ENCODE data around the gene TSPAN9. TPM values are rescaled to one million over a fixed set of nuclear protein-coding genes. Genes with fewer than 3 reads are reported as not detected.

The TSPAN9 gene
- polyA plus RNA-seq, 2 of the 4 experiments (the other 2 are of a cell fraction): 12.4 to 16.1 TPM

GRCh38 chr12:3294481-3294911, 217.3 kb downstream of the TSPAN9 start:
- ChIA-PET CTCF (interaction anchor here (0.6 to 1.8 kb wide), 5 partner anchors 89 to 509 kb away, joined by 3 to 4 read pairs (median 3); no protein-coding TSS in a partner anchor), POLR2A (no interaction called here)
- TF ChIP-seq HEYL (CRISPR knock-in tag; IDR thresholded peaks at IDR 0.05) (no peak), NPAS2 (CRISPR knock-in tag; IDR thresholded peaks at IDR 0.05; ENCODE audit: borderline replicate concordance) (no peak), HOXA7 (CRISPR knock-in tag; IDR thresholded peaks at IDR 0.05) (no peak), KDM1A (IDR thresholded peaks at IDR 0.05; ENCODE audit: low read depth) (no peak), PHF8 (IDR thresholded peaks at IDR 0.05; ENCODE audit: borderline replicate concordance, low read depth) (no peak), MAZ (IDR thresholded peaks at IDR 0.05; ENCODE audit: borderline replicate concordance, low read depth, low read length) (no peak), FOSL2 (IDR thresholded peaks at IDR 0.05) (no peak), FOSL2 (CRISPR knock-in tag; IDR thresholded peaks at IDR 0.05) (no peak), PBX3 (IDR thresholded peaks at IDR 0.05) (no peak), JUNB (IDR thresholded peaks at IDR 0.05) (no peak), BCL3 (IDR thresholded peaks at IDR 0.05) (no peak)
- 79% methylated on average over 13 of the region's 15 CpGs for WGBS (ENCODE audit: missing lambda C conversion rate)
- no peaks in the 10 kb centered on the region; the same call in 2 of the 3 replicates for H3K4me1 ChIP-seq
- no peak for FAIRE-seq
- H3K27ac ChIP-seq: no peak overlapping the region
- no peak overlapping the region for H3K4me3 ChIP-seq
- H3K9me3 ChIP-seq: no peaks in the 10 kb centered on the region
- DNase-seq (ENCODE audit: low read depth in 1 of 2, low spot score in 1 of 2): no peak
- no peak overlapping the region for H3K4me2 ChIP-seq
- no peak for ATAC-seq

GRCh38 chr12:3295225-3295624, 218.0 kb downstream of the TSPAN9 start:
- ChIA-PET CTCF (interaction anchor here (0.6 to 9.4 kb wide), 5 partner anchors 20 to 513 kb away, joined by 3 to 247 read pairs (median 4); no protein-coding TSS in a partner anchor), POLR2A (no interaction called here)
- Histone ChIP-seq H3K4me2 (no peak overlapping the region), H3K27ac (no peak overlapping the region), H3K4me1 (peaks cover 2% of the 10 kb centered on the region; the same call in 2 of the 3 replicates), H3K9me3 (no peaks in the 10 kb centered on the region), H3K4me3 (no peak overlapping the region)
- FAIRE-seq (no peak), ATAC-seq (no peak), DNase-seq (ENCODE audit: low read depth in 1 of 2, low spot score in 1 of 2) (no peak)
- TF ChIP-seq ZNF302 (CRISPR knock-in tag; IDR thresholded peaks at IDR 0.05) (no peak), CTCF (IDR thresholded peaks at IDR 0.05) (no peak), ZC3H11A (IDR thresholded peaks at IDR 0.05) (no peak), FOSL2 (IDR thresholded peaks at IDR 0.05) (no peak), FOSL2 (CRISPR knock-in tag; IDR thresholded peaks at IDR 0.05) (no peak)
- WGBS (ENCODE audit: missing lambda C conversion rate): 88% methylated on average over 8 of the region's 8 CpGs

GRCh38 chr12:3295646-3296408, 218.6 kb downstream of the TSPAN9 start:
- POLR2A ChIA-PET: no interaction called here
- 63% methylated on average over 16 of the region's 16 CpGs for WGBS (ENCODE audit: missing lambda C conversion rate)
- Histone ChIP-seq H3K4me3 (no peak overlapping the region), H3K9me3 (no peaks in the 10 kb centered on the region), H3K4me2 (no peak overlapping the region), H3K4me1 (peaks cover 8% of the 10 kb centered on the region; the same call in 2 of the 3 replicates), H3K27ac (no peak overlapping the region)
- no peak for ATAC-seq
- CTCF ChIA-PET: interaction anchor here (0.9 to 9.4 kb wide), 4 partner anchors 12 to 513 kb away, joined by 3 to 247 read pairs (median 4); no protein-coding TSS in a partner anchor
- DNase-seq (ENCODE audit: low read depth in 1 of 2, low spot score in 1 of 2): no peak
- FAIRE-seq: no peak
- TF ChIP-seq PBX3 (IDR thresholded peaks at IDR 0.05): no peak
- no peak for TF ChIP-seq REST (IDR thresholded peaks at IDR 0.05)
- no peak for TF ChIP-seq HEYL (CRISPR knock-in tag; IDR thresholded peaks at IDR 0.05)
- TF ChIP-seq TFCP2L1 (CRISPR knock-in tag; IDR thresholded peaks at IDR 0.05): no peak
- TF ChIP-seq JUNB (IDR thresholded peaks at IDR 0.05): no peak
- no peak for TF ChIP-seq CTCF (IDR thresholded peaks at IDR 0.05)
- TF ChIP-seq SREBF2 (IDR thresholded peaks at IDR 0.05): no peak
- TF ChIP-seq ATOH8 (CRISPR knock-in tag; IDR thresholded peaks at IDR 0.05; ENCODE audit: low read depth): no peak
